ENCODE results near the gene DHTKD1. TPM values are rescaled to one million over a fixed set of nuclear protein-coding genes. Genes with fewer than 3 reads are reported as not detected.

The DHTKD1 gene
- total RNA-seq, 1 donor from 2014 or later = 60.7 TPM

- no peak for ATAC-seq (ENCODE audit: low read depth)
- CTCF ChIA-PET = no interaction called here
- Mint-ChIP-seq H3K27ac (peak overlapping the region; percentile 84), H3K36me3 (ENCODE audit: low read depth) (no peaks in the 10 kb centered on the region), H3K4me1 (peaks cover 48% of the 10 kb centered on the region), H3K4me3 (no peak overlapping the region), H3K27me3 (no peaks in the 10 kb centered on the region), H3K9me3 (peaks cover 2% of the 10 kb centered on the region)
- POLR2A ChIA-PET = interaction anchor here (0.7 to 6.4 kb wide), 6 partner anchors 8 to 368 kb away, joined by 3 to 90 read pairs (median 6); partner anchors contain the start of genes DHTKD1 and UPF2
- TF ChIP-seq CTCF (IDR thresholded peaks at IDR 0.05) = no peak
- intact Hi-C loops (cut with micrococcal nuclease) = no loop called here
- no peak for DNase-seq
Measured at GRCh38 chr10:12050528-12050927, 18.2 kb upstream of the DHTKD1 start.

DNA sequence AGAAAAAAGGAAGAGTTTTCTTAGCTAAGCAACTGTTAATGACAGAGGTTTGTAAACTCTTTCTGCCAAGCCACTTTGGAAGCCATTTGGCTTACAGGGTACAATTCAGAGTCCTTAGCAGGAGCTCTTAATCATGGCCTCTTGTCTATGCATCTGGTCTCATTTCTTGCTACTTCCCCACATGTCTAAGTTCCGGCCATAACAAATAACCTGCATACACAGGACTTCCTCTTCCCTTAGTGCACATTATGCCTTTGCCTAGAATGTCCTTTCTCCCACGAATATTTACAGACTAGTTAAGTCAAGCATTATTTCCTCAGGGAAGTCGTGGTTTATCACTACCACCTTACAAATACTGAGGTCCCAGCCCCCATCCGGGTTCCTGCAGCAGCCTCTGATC lies 17.5 kb upstream of the DHTKD1 start:
- CTCF ChIA-PET = no interaction called here
- ATAC-seq (ENCODE audit: low read depth) (peak; percentile 40), DNase-seq (no peak)
- peaks cover 2% of the 10 kb centered on the region for H3K9me3 Mint-ChIP-seq
- TF ChIP-seq CTCF (IDR thresholded peaks at IDR 0.05) = no peak
- H3K27ac Mint-ChIP-seq = peak overlapping the region; percentile 84
- H3K27me3 Mint-ChIP-seq = no peaks in the 10 kb centered on the region
- H3K4me3 Mint-ChIP-seq = no peak overlapping the region
- intact Hi-C loops (cut with micrococcal nuclease) = no loop called here
- no peaks in the 10 kb centered on the region for H3K36me3 Mint-ChIP-seq (ENCODE audit: low read depth)
- H3K4me1 Mint-ChIP-seq = peaks cover 48% of the 10 kb centered on the region
- POLR2A ChIA-PET = interaction anchor here (1.2 to 6.4 kb wide), 6 partner anchors 8 to 71 kb away, joined by 3 to 90 read pairs (median 6); partner anchors contain the start of genes DHTKD1 and UPF2

DNA sequence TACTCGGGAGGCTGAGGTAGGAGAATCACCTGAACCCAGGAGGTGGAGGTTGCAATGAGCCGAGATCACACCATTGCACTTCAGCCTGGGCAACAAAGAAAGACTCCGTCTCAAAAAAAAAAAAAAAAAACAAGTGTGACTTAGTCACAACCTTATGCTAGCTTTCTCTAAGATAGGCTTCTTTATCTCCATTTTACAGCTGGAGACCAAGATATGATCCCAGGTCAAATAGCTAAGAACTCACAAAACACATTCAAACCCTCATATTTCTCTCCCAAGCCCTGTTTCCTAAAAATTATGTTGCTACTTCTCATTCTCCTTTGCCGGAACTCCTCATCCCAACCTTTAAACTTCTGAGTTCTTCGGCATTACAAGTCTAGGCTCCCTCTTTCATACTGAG lies 13.0 kb upstream of the DHTKD1 start:
- no peak for ATAC-seq (ENCODE audit: low read depth)
- peaks cover 32% of the 10 kb centered on the region for H3K4me1 Mint-ChIP-seq
- no peaks in the 10 kb centered on the region for H3K36me3 Mint-ChIP-seq (ENCODE audit: low read depth)
- no peaks in the 10 kb centered on the region for H3K27me3 Mint-ChIP-seq
- ChIA-PET CTCF (interaction anchor here (0.7 kb wide), 1 partner anchor 11 kb away, joined by 3 read pairs; no protein-coding TSS in a partner anchor), POLR2A (interaction anchor here (0.7 to 6.4 kb wide), 4 partner anchors 13 to 1244 kb away, joined by 3 to 90 read pairs (median 4); partner anchors contain the start of genes CDC123, NUDT5, PHYH and UPF2)
- no peak overlapping the region for H3K4me3 Mint-ChIP-seq
- DNase-seq = no peak
- no peak overlapping the region for H3K27ac Mint-ChIP-seq
- peaks cover 2% of the 10 kb centered on the region for H3K9me3 Mint-ChIP-seq
- intact Hi-C loops (cut with micrococcal nuclease) = loop anchor here (2.0 kb wide), 1 partner anchor 15 kb away; no protein-coding TSS in a partner anchor
- no peak for TF ChIP-seq CTCF (IDR thresholded peaks at IDR 0.05)

DNA sequence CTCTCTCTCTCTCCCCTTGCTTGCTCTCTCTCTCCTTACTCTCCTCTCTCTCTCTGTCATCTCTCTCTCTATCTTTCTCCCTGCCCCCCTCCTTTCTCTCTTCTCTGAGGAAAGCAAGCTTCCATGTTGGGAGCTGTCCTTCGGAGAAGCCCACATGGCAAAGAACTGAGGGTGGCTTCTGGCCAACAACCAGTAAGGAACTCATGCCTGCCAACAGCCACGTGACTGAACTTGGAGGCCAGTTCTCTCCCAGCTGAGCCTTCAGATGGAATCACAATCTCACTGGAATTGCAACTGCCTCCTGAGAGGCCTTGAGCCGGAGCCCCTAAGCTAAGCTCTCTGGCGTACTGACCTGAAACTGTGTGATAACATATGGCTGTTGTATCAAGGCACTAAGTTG lies 12.0 kb upstream of the DHTKD1 start:
- peaks cover 23% of the 10 kb centered on the region for H3K4me1 Mint-ChIP-seq
- H3K27me3 Mint-ChIP-seq = no peaks in the 10 kb centered on the region
- DNase-seq = no peak
- ChIA-PET CTCF (no interaction called here), POLR2A (interaction anchor here (1.7 kb wide), 1 partner anchor 13 kb away, joined by 4 read pairs; no protein-coding TSS in a partner anchor)
- no peaks in the 10 kb centered on the region for H3K36me3 Mint-ChIP-seq (ENCODE audit: low read depth)
- H3K27ac Mint-ChIP-seq = peak overlapping the region; percentile 35
- peaks cover 2% of the 10 kb centered on the region for H3K9me3 Mint-ChIP-seq
- intact Hi-C loops (cut with micrococcal nuclease) = no loop called here
- no peak overlapping the region for H3K4me3 Mint-ChIP-seq
- ATAC-seq (ENCODE audit: low read depth) = no peak
- TF ChIP-seq CTCF (IDR thresholded peaks at IDR 0.05) = no peak

DNA sequence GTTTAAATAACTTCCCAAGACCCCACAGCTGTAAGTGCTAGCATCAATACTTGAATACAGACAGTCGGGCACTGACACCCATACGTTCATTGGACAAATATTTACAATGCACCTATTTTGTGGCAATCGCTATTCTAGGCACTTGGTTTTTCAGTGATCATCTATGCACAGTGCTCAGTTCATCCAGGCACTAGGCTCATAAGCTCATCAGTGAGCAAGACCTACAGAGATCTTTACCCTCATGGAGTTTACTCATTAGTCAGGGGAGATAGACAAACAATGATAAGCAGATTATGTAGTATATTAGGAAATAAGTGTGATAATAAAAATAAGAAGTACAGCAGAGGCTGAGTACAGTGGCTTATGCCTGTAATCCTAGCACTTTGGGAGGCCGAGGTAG lies 7.6 kb upstream of the DHTKD1 start:
- Mint-ChIP-seq H3K27me3 (no peaks in the 10 kb centered on the region), H3K27ac (no peak overlapping the region), H3K4me3 (no peak overlapping the region), H3K9me3 (no peaks in the 10 kb centered on the region), H3K4me1 (peaks cover 15% of the 10 kb centered on the region), H3K36me3 (ENCODE audit: low read depth) (no peaks in the 10 kb centered on the region)
- ChIA-PET CTCF (no interaction called here), POLR2A (interaction anchor here (0.6 to 1.2 kb wide), 3 partner anchors 10 to 16 kb away, joined by 3 to 4 read pairs (median 4); no protein-coding TSS in a partner anchor)
- DNase-seq (no peak), ATAC-seq (ENCODE audit: low read depth) (no peak)
- intact Hi-C loops (cut with micrococcal nuclease) = no loop called here
- no peak for TF ChIP-seq CTCF (IDR thresholded peaks at IDR 0.05)

All from activated B cell treated with CpG ODN at 0.5 μM for 24 hours (primary cell).